ENCODE measurements around the gene DTWD2.

Gene DTWD2

GRCh38 chr5:118987988-118988865 is at the start of gene DTWD2:
TSS of gene DTWD2 (minus strand) at chr5:118988547. CDS start at chr5:118988511, 36 bp downstream.
- intact Hi-C loops (cut with DNase I) = loop anchor here (2.0 to 10.0 kb wide), 3 partner anchors 83 to 424 kb away; partner anchors contain the start of gene DMXL1

GRCh38 chr5:119037496-119038215 is 49.3 kb upstream of the DTWD2 start:
- intact Hi-C loops (cut with DNase I) = no loop called here
- DNase-seq = no peak

More at GRCh38 chr5:118987988-118988865, at the start of gene DTWD2:
- peak; percentile 89 to 98 (median 95) for DNase-seq

GRCh38 chr5:119036101-119036762 is 47.9 kb upstream of the DTWD2 start:
- no peak for DNase-seq
- intact Hi-C loops (cut with DNase I) = no loop called here

- DNase-seq = no peak
- intact Hi-C loops (cut with DNase I) = no loop called here
These were observed 44.8 kb upstream of the DTWD2 start for GRCh38 chr5:119033135-119033534.

GRCh38 chr5:119032656-119033055 is 44.3 kb upstream of the DTWD2 start:
- intact Hi-C loops (cut with DNase I) = no loop called here
- DNase-seq = no peak

- intact Hi-C loops (cut with DNase I) = no loop called here
- no peak for DNase-seq
These were observed 43.6 kb upstream of the DTWD2 start for GRCh38 chr5:119031905-119032304.

- intact Hi-C loops (cut with DNase I) = no loop called here
- no peak for DNase-seq
These were observed 42.9 kb upstream of the DTWD2 start for GRCh38 chr5:119031011-119031886.

- intact Hi-C loops (cut with DNase I) = no loop called here
- no peak for DNase-seq
These were observed 40.2 kb upstream of the DTWD2 start for GRCh38 chr5:119028575-119028974.

GRCh38 chr5:119022773-119023172 is 34.4 kb upstream of the DTWD2 start:
- no peak for DNase-seq
- intact Hi-C loops (cut with DNase I) = no loop called here

GRCh38 chr5:119022017-119022745 is 33.8 kb upstream of the DTWD2 start:
- intact Hi-C loops (cut with DNase I) = no loop called here
- peak in 1 of 42 donors; percentile 10 for DNase-seq

GRCh38 chr5:119021149-119021732 is 32.9 kb upstream of the DTWD2 start:
- intact Hi-C loops (cut with DNase I) = no loop called here
- DNase-seq = no peak

- no peak for DNase-seq
- intact Hi-C loops (cut with DNase I) = no loop called here
These were observed 31.6 kb upstream of the DTWD2 start for GRCh38 chr5:119019949-119020348.

GRCh38 chr5:119019501-119019900 is 31.2 kb upstream of the DTWD2 start:
- no peak for DNase-seq
- intact Hi-C loops (cut with DNase I) = no loop called here

GRCh38 chr5:119017994-119018393 is 29.6 kb upstream of the DTWD2 start:
- intact Hi-C loops (cut with DNase I) = no loop called here
- no peak for DNase-seq

GRCh38 chr5:119016125-119016774 is 27.9 kb upstream of the DTWD2 start:
- intact Hi-C loops (cut with DNase I) = no loop called here
- no peak for DNase-seq

GRCh38 chr5:119011186-119011585 is 22.8 kb upstream of the DTWD2 start:
- intact Hi-C loops (cut with DNase I) = no loop called here
- DNase-seq = no peak

GRCh38 chr5:119010206-119010605 is 21.9 kb upstream of the DTWD2 start:
- DNase-seq = no peak
- intact Hi-C loops (cut with DNase I) = no loop called here

Data from head of caudate nucleus (tissue), 42 donors.